ENCODE results near the gene NTM. TPM values are rescaled to one million over a fixed set of nuclear protein-coding genes. Genes with fewer than 3 reads are reported as not detected.

The NTM gene
- total and polyA plus RNA-seq, 2 of the 8 experiments (the other 6 are each of a cell fraction or from before 2014, with no cell fraction given) = 13.4 to 20.0 TPM

- CTCF ChIA-PET (ENCODE audit: partially characterized antibody) = interaction anchor here (1.0 to 6.5 kb wide), 19 partner anchors 8 to 363 kb away, joined by 3 to 74 read pairs (median 5); no protein-coding TSS in a partner anchor
- no peak overlapping the region for H4K91ac ChIP-seq (replicated peaks; ENCODE audit: insufficient read length, low read length)
- H3K9me3 ChIP-seq (ENCODE audit: insufficient read depth in 2 of 2, low read depth in 1 of 2, low read length in 1 of 2) = no peaks in the 10 kb centered on the region
- no peak overlapping the region for H3K56ac ChIP-seq (replicated peaks; ENCODE audit: insufficient read length, low read depth, low read length)
- H4K8ac ChIP-seq (ENCODE audit: extremely low read depth, insufficient read depth, low read length) = no peak overlapping the region
- peaks cover 0 to 5% (median 0%) of the 10 kb centered on the region in 4 experiments; a peak in 2 of 7 replicates for H3K4me1 ChIP-seq (replicated peaks in 1 of 4; ENCODE audit: control insufficient read depth in 3 of 4, insufficient read depth in 4 of 4, low read length in 3 of 4)
- H2BK5ac ChIP-seq (ENCODE audit: low read depth, low read length) = no peak overlapping the region
- no peaks in the 10 kb centered on the region for H3K23me2 ChIP-seq (ENCODE audit: low read depth, low read length)
- no peak for FAIRE-seq
- no peak overlapping the region for H2BK120ac ChIP-seq (replicated peaks; ENCODE audit: low read depth, low read length)
- no peak overlapping the region for H3K23ac ChIP-seq (ENCODE audit: insufficient read length)
- no peak for DNase-seq (ENCODE audit: low read depth in 1 of 2, low spot score in 2 of 2)
- H3K79me1 ChIP-seq (ENCODE audit: low read depth, low read length) = no peaks in the 10 kb centered on the region
- H2BK20ac ChIP-seq (ENCODE audit: low read length) = no peak overlapping the region
- H3K27me3 ChIP-seq (replicated peaks in 1 of 4; ENCODE audit: control insufficient read depth in 3 of 4, extremely low read depth in 1 of 4, insufficient read depth in 3 of 4, low read length in 3 of 4) = no peaks in the 10 kb centered on the region
- 87% methylated on average over 4 of the region's 4 CpGs; no CpG with 5 or more reads in 1 of the 2 experiments for WGBS, 2 experiments (ENCODE audit: extremely low coverage in 1 of 2, insufficient coverage in 1 of 2, insufficient read length in 1 of 2, insufficient replicate concordance in 2 of 2, low coverage in 1 of 2, low lambda C conversion rate in 2 of 2, missing lambda C conversion rate in 1 of 2)
- H3K18ac ChIP-seq (ENCODE audit: extremely low read depth, low read length) = no peak overlapping the region
- H3K36me3 ChIP-seq (ENCODE audit: control insufficient read depth in 2 of 4, insufficient read depth in 4 of 4, low read length in 3 of 4) = no peaks in the 10 kb centered on the region
- H3K14ac ChIP-seq (ENCODE audit: insufficient read length) = no peak overlapping the region
- H2AFZ ChIP-seq (ENCODE audit: low read length) = no peak overlapping the region
- H3K9ac ChIP-seq (replicated peaks in 1 of 4; ENCODE audit: extremely low read depth in 1 of 4, low read depth in 3 of 4, low read length in 3 of 4) = no peak overlapping the region
- no peaks in the 10 kb centered on the region for H3K79me2 ChIP-seq (ENCODE audit: control insufficient read depth in 1 of 2, insufficient read depth in 2 of 2, low read length in 2 of 2)
- H3K27ac ChIP-seq (ENCODE audit: low read depth, low read length) = no peak overlapping the region
- H4K20me1 ChIP-seq (replicated peaks in 1 of 2; ENCODE audit: control insufficient read depth in 1 of 2, insufficient read depth in 2 of 2, low read length in 2 of 2) = no peaks in the 10 kb centered on the region
- no peak overlapping the region for H3K4ac ChIP-seq (replicated peaks; ENCODE audit: insufficient read length, low read depth, low read length)
- H2AK5ac ChIP-seq (ENCODE audit: low read depth, low read length) = no peak overlapping the region
- no peak overlapping the region for H3K4me3 ChIP-seq (ENCODE audit: extremely low read depth in 1 of 4, insufficient read depth in 2 of 4, low read depth in 3 of 4, low read length in 4 of 4)
- H3K4me2 ChIP-seq (ENCODE audit: insufficient read depth in 1 of 2, low read depth in 2 of 2, low read length in 2 of 2) = no peak overlapping the region
- H2BK12ac ChIP-seq (ENCODE audit: low read depth, low read length) = no peak overlapping the region
- no peak overlapping the region for H2BK15ac ChIP-seq (ENCODE audit: low read length)
- H4K5ac ChIP-seq (ENCODE audit: insufficient read length, low read depth, low read length) = no peak overlapping the region
- POLR2A ChIA-PET (ENCODE audit: partially characterized antibody) = no interaction called here
- TF ChIP-seq HDAC6 (IDR thresholded peaks at IDR 0.05; ENCODE audit: low read depth, low read length) (no peak), SP4 (IDR thresholded peaks at IDR 0.05; ENCODE audit: low read length) (no peak), ATF2 (IDR thresholded peaks at IDR 0.05; ENCODE audit: low read length) (no peak), BRCA1 (IDR thresholded peaks at IDR 0.05; ENCODE audit: low read depth, low read length) (no peak), RFX5 (IDR thresholded peaks at IDR 0.05; ENCODE audit: borderline replicate concordance, low read depth, low read length) (no peak), RAD21 (IDR thresholded peaks at IDR 0.05 in 1 of 2, conservative IDR thresholded peaks at IDR 0.05 in 1 of 2; ENCODE audit: low read depth in 2 of 2, low read length in 2 of 2) (no peak), KDM5A (IDR thresholded peaks at IDR 0.05; ENCODE audit: low read length) (no peak), RXRA (IDR thresholded peaks at IDR 0.05; ENCODE audit: insufficient read depth, low read depth, low read length) (no peak), CEBPB (IDR thresholded peaks at IDR 0.05; ENCODE audit: low read depth, low read length) (no peak), YY1 (IDR thresholded peaks at IDR 0.05; ENCODE audit: low read depth, low read length) (no peak), EZH2 (IDR thresholded peaks at IDR 0.05; ENCODE audit: low read depth, low read length, severe bottlenecking) (no peak), CHD1 (IDR thresholded peaks at IDR 0.05; ENCODE audit: low read depth, low read length) (no peak)
Observed at GRCh38 chr11:131763193-131763890, 392.9 kb downstream of the NTM start.
